OCI-LY1 (cell line): ENCODE measurements around the gene ERMARD.

ENCODE experiments used
- CTCF ChIP-seq: fragments of 200-600 bp; sonication (generic), shearing (Covaris generic); IDR thresholded peaks from 2 replicates; pipeline ENCODE4 v1.5.1; 2017; ENCODE audit warnings: mild to moderate bottlenecking, antibody characterized with exemption, low read length, moderate library complexity, mixed read lengths
- EZH2 ChIP-seq: fragments of 200-600 bp; sonication (generic), shearing (Covaris generic); IDR thresholded peaks from 2 replicates; pipeline ENCODE4 v1.8.0; 2017; ENCODE audit warnings: borderline replicate concordance, mixed run types, mild to moderate bottlenecking, antibody characterized with exemption, low read length, moderate library complexity, mixed read lengths

GRCh38 chr6:169809386-169809785 is 58.0 kb downstream of the ERMARD start:
- TF ChIP-seq CTCF (no peak), EZH2 (no peak)
